Activated CD4-positive, alpha-beta T cell treated with anti-CD3 and anti-CD28 coated beads, Interleukin-2, amount 10 ng/mL, durations not matched to agents 24 days and 14 days (primary cell): ENCODE measurements around the gene IL6. TPM values are rescaled to one million over a fixed set of nuclear protein-coding genes. Genes with fewer than 3 reads are reported as not detected.

Experiments used
- DNase-seq: peaks from one replicate; pipeline ENCODE4 v3.0.0; 2022
- H3K27ac Mint-ChIP-seq: one replicate; pipeline ENCODE4 v1.8.0; 2022; ENCODE audit warnings: mild to moderate bottlenecking, mixed read lengths
- H3K27me3 Mint-ChIP-seq: one replicate; pipeline ENCODE4 v1.8.0; 2022; ENCODE audit warnings: mixed read lengths
- H3K36me3 Mint-ChIP-seq: one replicate; pipeline ENCODE4 v1.8.0; 2022; ENCODE audit warnings: low read depth, mild to moderate bottlenecking, mixed read lengths
- H3K4me1 Mint-ChIP-seq: one replicate; pipeline ENCODE4 v1.8.0; 2021; ENCODE audit warnings: mixed read lengths
- H3K4me3 Mint-ChIP-seq: one replicate; pipeline ENCODE4 v1.8.0; 2022; ENCODE audit warnings: mild to moderate bottlenecking, moderate library complexity, mixed read lengths
- H3K9me3 Mint-ChIP-seq: one replicate; pipeline ENCODE4 v1.8.0; 2021; ENCODE audit warnings: mixed read lengths
- intact Hi-C: fragments of 100-400 bp; cut with micrococcal nuclease; formaldehyde crosslinking; loops from one replicate; pipeline ENCODE4 v1.15.1; 2023
- total RNA-seq: library from RNA; stranded (reverse); gene quantifications from 2 replicates; pipeline ENCODE4 v1.2.3, GENCODE V29; 2022

The IL6 gene
- total RNA-seq, 1 donor from 2014 or later: 0.35 TPM

- Mint-ChIP-seq H3K27me3 (peaks cover 32% of the 10 kb centered on the region), H3K4me3 (no peak overlapping the region)
- intact Hi-C loops: loop anchor here (2.0 to 5.0 kb wide), 4 partner anchors 27 to 332 kb away; no protein-coding TSS in a partner anchor
Observed at GRCh38 chr7:22725585-22725984, 1.4 kb upstream of the IL6 start.

GRCh38 chr7:22726345-22726906 lies 574 bp upstream of the IL6 start:
- Mint-ChIP-seq H3K9me3 (no peaks in the 10 kb centered on the region), H3K36me3 (no peaks in the 10 kb centered on the region), H3K4me3 (peak overlapping the region; percentile 68), H3K27ac (peak overlapping the region; percentile 19), H3K4me1 (peaks cover 32% of the 10 kb centered on the region), H3K27me3 (peaks cover 31% of the 10 kb centered on the region)
- intact Hi-C loops: loop anchor here (1.0 to 5.0 kb wide), 4 partner anchors 49 to 331 kb away; no protein-coding TSS in a partner anchor
- peak; percentile 87 for DNase-seq

More at GRCh38 chr7:22725585-22725984, 1.4 kb upstream of the IL6 start:
- H3K9me3 Mint-ChIP-seq: no peaks in the 10 kb centered on the region
- H3K4me1 Mint-ChIP-seq: peaks cover 28% of the 10 kb centered on the region
- no peaks in the 10 kb centered on the region for H3K36me3 Mint-ChIP-seq
- H3K27ac Mint-ChIP-seq: no peak overlapping the region
- DNase-seq: no peak

- Mint-ChIP-seq H3K4me3 (no peak overlapping the region), H3K9me3 (no peaks in the 10 kb centered on the region), H3K27me3 (peaks cover 30% of the 10 kb centered on the region)
Observed at GRCh38 chr7:22727714-22728035, 675 bp downstream of the IL6 start.

GRCh38 chr7:22728401-22729029 lies 1.5 kb downstream of the IL6 start:
- Mint-ChIP-seq H3K27ac (no peak overlapping the region), H3K9me3 (no peaks in the 10 kb centered on the region), H3K4me3 (no peak overlapping the region), H3K4me1 (peaks cover 26% of the 10 kb centered on the region), H3K36me3 (no peaks in the 10 kb centered on the region), H3K27me3 (peaks cover 29% of the 10 kb centered on the region)
- peak; percentile 73 for DNase-seq
- intact Hi-C loops: loop anchor here (5.0 kb wide), 3 partner anchors 51 to 329 kb away; no protein-coding TSS in a partner anchor

More at GRCh38 chr7:22727714-22728035, 675 bp downstream of the IL6 start:
- intact Hi-C loops: loop anchor here (5.0 kb wide), 3 partner anchors 50 to 330 kb away; no protein-coding TSS in a partner anchor
- no peak for DNase-seq
- Mint-ChIP-seq H3K27ac (no peak overlapping the region), H3K4me1 (peaks cover 32% of the 10 kb centered on the region), H3K36me3 (no peaks in the 10 kb centered on the region)

GRCh38 chr7:22729180-22729825 lies 2.3 kb downstream of the IL6 start:
- Mint-ChIP-seq H3K4me1 (peaks cover 29% of the 10 kb centered on the region), H3K27ac (no peak overlapping the region), H3K4me3 (no peak overlapping the region), H3K27me3 (peaks cover 33% of the 10 kb centered on the region), H3K9me3 (no peaks in the 10 kb centered on the region), H3K36me3 (no peaks in the 10 kb centered on the region)
- DNase-seq: no peak
- intact Hi-C loops: loop anchor here (5.0 kb wide), 3 partner anchors 52 to 328 kb away; no protein-coding TSS in a partner anchor

- H3K9me3 Mint-ChIP-seq: no peaks in the 10 kb centered on the region
Observed at GRCh38 chr7:22730066-22730710, 3.2 kb downstream of the IL6 start.

GRCh38 chr7:22730921-22731654 lies 4.1 kb downstream of the IL6 start:
- Mint-ChIP-seq H3K27ac (no peak overlapping the region), H3K4me1 (peaks cover 21% of the 10 kb centered on the region), H3K4me3 (no peak overlapping the region), H3K36me3 (no peaks in the 10 kb centered on the region), H3K9me3 (no peaks in the 10 kb centered on the region), H3K27me3 (peaks cover 39% of the 10 kb centered on the region)
- DNase-seq: no peak
- intact Hi-C loops: no loop called here

More at GRCh38 chr7:22730066-22730710, 3.2 kb downstream of the IL6 start:
- H3K4me1 Mint-ChIP-seq: peaks cover 29% of the 10 kb centered on the region
- no peak for DNase-seq
- peaks cover 41% of the 10 kb centered on the region for H3K27me3 Mint-ChIP-seq
- no peaks in the 10 kb centered on the region for H3K36me3 Mint-ChIP-seq
- no peak overlapping the region for H3K27ac Mint-ChIP-seq
- H3K4me3 Mint-ChIP-seq: no peak overlapping the region
- intact Hi-C loops: no loop called here

- Mint-ChIP-seq H3K4me1 (peaks cover 16% of the 10 kb centered on the region), H3K27me3 (peaks cover 43% of the 10 kb centered on the region), H3K9me3 (no peaks in the 10 kb centered on the region), H3K27ac (no peak overlapping the region), H3K36me3 (no peaks in the 10 kb centered on the region), H3K4me3 (no peak overlapping the region)
- no peak for DNase-seq
- intact Hi-C loops: no loop called here
Observed at GRCh38 chr7:22731766-22732165, 4.8 kb downstream of the IL6 start.

- intact Hi-C loops: no loop called here
- Mint-ChIP-seq H3K9me3 (no peaks in the 10 kb centered on the region), H3K27ac (no peak overlapping the region), H3K36me3 (no peaks in the 10 kb centered on the region), H3K4me1 (peaks cover 12% of the 10 kb centered on the region), H3K4me3 (no peak overlapping the region), H3K27me3 (peaks cover 45% of the 10 kb centered on the region)
- DNase-seq: no peak
Observed at GRCh38 chr7:22732556-22733126, 5.6 kb downstream of the IL6 start.

GRCh38 chr7:22733761-22734160 lies 6.8 kb downstream of the IL6 start:
- Mint-ChIP-seq H3K36me3 (no peaks in the 10 kb centered on the region), H3K9me3 (no peaks in the 10 kb centered on the region), H3K4me3 (no peak overlapping the region), H3K27me3 (peaks cover 45% of the 10 kb centered on the region), H3K4me1 (peaks cover 10% of the 10 kb centered on the region), H3K27ac (no peak overlapping the region)
- intact Hi-C loops: no loop called here
- DNase-seq: no peak

- no peaks in the 10 kb centered on the region for H3K4me1 Mint-ChIP-seq
- H3K36me3 Mint-ChIP-seq: no peaks in the 10 kb centered on the region
- no peak for DNase-seq
- no peak overlapping the region for H3K27ac Mint-ChIP-seq
- H3K4me3 Mint-ChIP-seq: no peak overlapping the region
- intact Hi-C loops: no loop called here
- H3K9me3 Mint-ChIP-seq: no peaks in the 10 kb centered on the region
- H3K27me3 Mint-ChIP-seq: peaks cover 34% of the 10 kb centered on the region
Observed at GRCh38 chr7:22743014-22743413, 16.0 kb downstream of the IL6 start.

- intact Hi-C loops: no loop called here
- H3K27me3 Mint-ChIP-seq: peaks cover 28% of the 10 kb centered on the region
- H3K4me3 Mint-ChIP-seq: no peak overlapping the region
- H3K9me3 Mint-ChIP-seq: peaks cover 13% of the 10 kb centered on the region
- no peak overlapping the region for H3K27ac Mint-ChIP-seq
- no peak for DNase-seq
- H3K4me1 Mint-ChIP-seq: no peaks in the 10 kb centered on the region
- no peaks in the 10 kb centered on the region for H3K36me3 Mint-ChIP-seq
Observed at GRCh38 chr7:22751341-22751740, 24.3 kb downstream of the IL6 start.

- H3K27ac Mint-ChIP-seq: no peak overlapping the region
- intact Hi-C loops: no loop called here
- DNase-seq: no peak
- H3K27me3 Mint-ChIP-seq: peaks cover 52% of the 10 kb centered on the region
- H3K4me1 Mint-ChIP-seq: no peaks in the 10 kb centered on the region
- no peak overlapping the region for H3K4me3 Mint-ChIP-seq
- no peaks in the 10 kb centered on the region for H3K36me3 Mint-ChIP-seq
- H3K9me3 Mint-ChIP-seq: peaks cover 13% of the 10 kb centered on the region
Observed at GRCh38 chr7:22757338-22757994, 30.5 kb downstream of the IL6 start.
